A673 (cell line): ENCODE results near the gene PBXIP1. TPM values are rescaled to one million over a fixed set of nuclear protein-coding genes. Genes with fewer than 3 reads are reported as not detected.
A peak's percentile ranks its signal among the peaks of the same experiment; 100 is the strongest.

Experiments
- BruUV-seq: library from RNA; stranded (reverse); fragments of 400-500 nt; replicated peaks from 2 replicates; lab custom pipeline; 2021; lab: Mats Ljungman, UMichigan
- CTCF ChIA-PET: fragments of 300-600 bp; sonication (Branson Sonifier 250); formaldehyde crosslinking; loops from one replicate; lab custom pipeline; 2022; ENCODE audit warnings: antibody characterized with exemption; lab: Charles Lee
- POLR2A ChIA-PET: fragments of 300-600 bp; sonication (Branson Sonifier 250); formaldehyde crosslinking; loops from one replicate; lab custom pipeline; 2022; ENCODE audit warnings: antibody characterized with exemption; ENCODE audit not compliant: low non-redundant PET; lab: Charles Lee
- DNase-seq: peaks from one replicate; pipeline ENCODE4 v3.0.0-alpha.2; 2015; ENCODE audit warnings: low spot score
- H3K27ac ChIP-seq: fragments of 200-600 bp; sonication (generic); 2 replicates; pipeline ENCODE4 v1.5.1; 2016; ENCODE audit warnings: mixed run types, low read depth, mild to moderate bottlenecking, mixed read lengths, antibody characterized with exemption, low read length; ENCODE audit not compliant: poor library complexity, severe bottlenecking
- H3K27me3 ChIP-seq: fragments of 200-600 bp; sonication (generic); replicated peaks from 2 replicates; pipeline ENCODE4 v1.6.1; 2017; ENCODE audit warnings: mixed run types, low read depth, mild to moderate bottlenecking, mixed read lengths, antibody characterized with exemption, low read length; ENCODE audit not compliant: insufficient read depth, poor library complexity
- H3K36me3 ChIP-seq: fragments of 200-600 bp; sonication (generic); 2 replicates; pipeline ENCODE4 v1.6.1; 2016; ENCODE audit warnings: mixed run types, mild to moderate bottlenecking, mixed read lengths, antibody characterized with exemption, low read length; ENCODE audit not compliant: insufficient read depth, poor library complexity, severe bottlenecking
- H3K4me1 ChIP-seq: fragments of 200-600 bp; sonication (generic); 2 replicates; pipeline ENCODE4 v1.6.1; 2017; ENCODE audit warnings: mixed run types, mild to moderate bottlenecking, mixed read lengths, antibody characterized with exemption, low read length; ENCODE audit not compliant: insufficient read depth, poor library complexity, severe bottlenecking
- H3K4me3 ChIP-seq: fragments of 200-600 bp; sonication (generic); 2 replicates; pipeline ENCODE4 v1.5.1; 2016; ENCODE audit warnings: low read depth, mixed run types, mild to moderate bottlenecking, mixed read lengths, low read length; ENCODE audit not compliant: poor library complexity, severe bottlenecking
- H3K9me3 ChIP-seq: fragments of 200-600 bp; sonication (generic); 2 replicates; pipeline ENCODE4 v1.6.1; 2016; ENCODE audit warnings: mixed run types, low read depth, mild to moderate bottlenecking, mixed read lengths, antibody characterized with exemption, low read length; ENCODE audit not compliant: poor library complexity, severe bottlenecking
- EZH2 ChIP-seq: fragments of 200-600 bp; sonication (generic); IDR thresholded peaks from 2 replicates; pipeline ENCODE4 v1.6.1; 2017; ENCODE audit warnings: borderline replicate concordance, low read depth, mild to moderate bottlenecking, mixed read lengths, antibody characterized with exemption, low read length; ENCODE audit not compliant: poor library complexity, severe bottlenecking
- intact Hi-C: fragments of 100-400 bp; cut with micrococcal nuclease; formaldehyde crosslinking; loops from one replicate; pipeline ENCODE4 v1.10.0; 2022; ENCODE audit not compliant: unreplicated experiment
- microRNA-seq: library from miRNA; unstranded; fragments of <30 nt; microRNA quantifications from one replicate; pipeline ENCODE4 v1.2.0, GENCODE V29; 2021
- total RNA-seq: library from RNA; stranded (reverse); gene quantifications from 2 replicates; pipeline ENCODE4 v1.2.3, GENCODE V29; 2021
- TF ChIP-seq, protein P1 (sequence below): fragments of 300-800, 200-600 bp; sonication (generic); conservative IDR thresholded peaks from 2 replicates; pipeline ENCODE4 v1.5.1; 2017; ENCODE audit warnings: low read depth, mild to moderate bottlenecking, antibody characterized with exemption, low read length, moderate library complexity, mixed read lengths

The PBXIP1 gene
- total RNA-seq, 1 experiment from 2014 or later = 12.7 TPM

- intact Hi-C loops = no loop called here
- Histone ChIP-seq H3K27me3 (no peaks in the 10 kb centered on the region), H3K4me3 (no peak overlapping the region), H3K9me3 (no peaks in the 10 kb centered on the region), H3K27ac (no peak overlapping the region), H3K4me1 (peaks cover 16% of the 10 kb centered on the region), H3K36me3 (no peaks in the 10 kb centered on the region)
- CTCF ChIA-PET = no interaction called here
- BruUV-seq = no TSS peak
- TF ChIP-seq, protein P1, sequence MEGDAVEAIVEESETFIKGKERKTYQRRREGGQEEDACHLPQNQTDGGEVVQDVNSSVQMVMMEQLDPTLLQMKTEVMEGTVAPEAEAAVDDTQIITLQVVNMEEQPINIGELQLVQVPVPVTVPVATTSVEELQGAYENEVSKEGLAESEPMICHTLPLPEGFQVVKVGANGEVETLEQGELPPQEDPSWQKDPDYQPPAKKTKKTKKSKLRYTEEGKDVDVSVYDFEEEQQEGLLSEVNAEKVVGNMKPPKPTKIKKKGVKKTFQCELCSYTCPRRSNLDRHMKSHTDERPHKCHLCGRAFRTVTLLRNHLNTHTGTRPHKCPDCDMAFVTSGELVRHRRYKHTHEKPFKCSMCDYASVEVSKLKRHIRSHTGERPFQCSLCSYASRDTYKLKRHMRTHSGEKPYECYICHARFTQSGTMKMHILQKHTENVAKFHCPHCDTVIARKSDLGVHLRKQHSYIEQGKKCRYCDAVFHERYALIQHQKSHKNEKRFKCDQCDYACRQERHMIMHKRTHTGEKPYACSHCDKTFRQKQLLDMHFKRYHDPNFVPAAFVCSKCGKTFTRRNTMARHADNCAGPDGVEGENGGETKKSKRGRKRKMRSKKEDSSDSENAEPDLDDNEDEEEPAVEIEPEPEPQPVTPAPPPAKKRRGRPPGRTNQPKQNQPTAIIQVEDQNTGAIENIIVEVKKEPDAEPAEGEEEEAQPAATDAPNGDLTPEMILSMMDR = no peak
- no peak for TF ChIP-seq EZH2
- POLR2A ChIA-PET = no interaction called here
- DNase-seq = no peak
Observed at GRCh38 chr1:154899041-154899440, 56.9 kb downstream of the PBXIP1 start.

DNA sequence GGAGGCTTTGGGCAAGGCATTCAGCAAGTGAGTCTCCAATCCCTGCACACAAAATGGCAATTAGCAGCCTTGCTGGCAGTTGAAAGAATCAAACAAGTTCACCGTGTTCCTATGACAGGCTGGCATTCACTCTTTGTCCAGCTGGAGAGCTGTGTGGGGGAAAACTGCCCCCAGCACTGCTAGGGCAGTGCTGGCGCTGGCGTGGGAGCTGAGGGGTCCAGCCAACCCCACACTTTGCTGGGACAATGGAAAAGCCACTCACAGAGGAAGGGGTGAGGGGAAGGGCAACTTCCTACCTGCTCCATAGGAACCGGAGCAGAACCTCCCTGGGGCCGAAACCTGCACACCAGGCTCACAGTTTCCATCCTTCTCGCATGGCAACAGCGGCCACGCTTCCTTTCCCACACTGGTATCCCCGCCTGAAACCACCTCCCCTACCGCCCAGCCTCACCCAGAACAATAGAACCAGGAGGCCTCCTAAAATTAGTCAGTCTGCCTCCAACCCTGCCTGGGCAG, 59.1 kb downstream of the PBXIP1 start:
- no TSS peak for BruUV-seq
- peaks cover 6% of the 10 kb centered on the region for H3K9me3 ChIP-seq
- intact Hi-C loops = no loop called here
- no peak for DNase-seq
- H3K36me3 ChIP-seq = no peaks in the 10 kb centered on the region
- no peak overlapping the region for H3K4me3 ChIP-seq
- POLR2A ChIA-PET = no interaction called here
- peaks cover 20% of the 10 kb centered on the region for H3K4me1 ChIP-seq
- peak overlapping the region; percentile 47 for H3K27ac ChIP-seq
- H3K27me3 ChIP-seq = no peaks in the 10 kb centered on the region
- CTCF ChIA-PET = no interaction called here
- TF ChIP-seq, protein P1 = no peak

- DNase-seq = peak; percentile 74
- Histone ChIP-seq H3K9me3 (peaks cover 6% of the 10 kb centered on the region), H3K4me3 (no peak overlapping the region), H3K36me3 (no peaks in the 10 kb centered on the region), H3K4me1 (peaks cover 30% of the 10 kb centered on the region), H3K27me3 (no peaks in the 10 kb centered on the region), H3K27ac (peak overlapping the region; percentile 47)
- POLR2A ChIA-PET = no interaction called here
- TF ChIP-seq EZH2 = no peak
- TF ChIP-seq, protein P1 = no peak
- intact Hi-C loops = no loop called here
- BruUV-seq = no TSS peak
- CTCF ChIA-PET = interaction anchor here (0.6 to 0.7 kb wide), 2 partner anchors 48 to 416 kb away, joined by 3 read pairs; no protein-coding TSS in a partner anchor
Observed at GRCh38 chr1:154895798-154896197, 60.1 kb downstream of the PBXIP1 start.

Small RNA genes lying within 50 kb of the gene (microRNA-seq; reads per million reads assigned to microRNA genes)
- not detected for gene MIR4258

Other genes starting within 250 kb of the PBXIP1 start
- 0.73 and 1.5 TPM in 2 replicates for gene KCNN3, start 85.8 kb downstream of the PBXIP1 start, total RNA-seq
- 30.8 and 34.4 TPM in 2 replicates for gene PMVK, start 19.4 kb downstream of the PBXIP1 start, total RNA-seq
- 46.3 and 48.5 TPM in 2 replicates for gene PYGO2, start 5.7 kb upstream of the PBXIP1 start, total RNA-seq
- gene SHC1, start 14.6 kb upstream of the PBXIP1 start, total RNA-seq = 201 and 204 TPM in 2 replicates
- 291 and 295 TPM in 2 replicates for gene CKS1B, start 18.6 kb upstream of the PBXIP1 start, total RNA-seq
- gene FLAD1, start 27.2 kb upstream of the PBXIP1 start, total RNA-seq = 82.4 and 84.2 TPM in 2 replicates
- 1.4 and 1.7 TPM in 2 replicates for gene LENEP, start 37.5 kb upstream of the PBXIP1 start, total RNA-seq
- gene ZBTB7B, start 46.7 kb upstream of the PBXIP1 start, total RNA-seq = 19.2 and 21.8 TPM in 2 replicates
- gene DCST2, start 77.7 kb upstream of the PBXIP1 start, total RNA-seq = 0.21 TPM in 1 of 2 replicates, not detected in the other
- gene DCST1, start 77.7 kb upstream of the PBXIP1 start, total RNA-seq = not detected in 2 replicates
- 36.3 and 48.5 TPM in 2 replicates for gene ADAM15, start 95.2 kb upstream of the PBXIP1 start, total RNA-seq
- gene EFNA4, start 107.6 kb upstream of the PBXIP1 start, total RNA-seq = 17.0 and 18.8 TPM in 2 replicates
- 5.8 and 8.9 TPM in 2 replicates for gene EFNA3, start 122.7 kb upstream of the PBXIP1 start, total RNA-seq
- gene EFNA1, start 171.8 kb upstream of the PBXIP1 start, total RNA-seq = 0.90 and 1.0 TPM in 2 replicates
- 30.3 and 33.8 TPM in 2 replicates for gene SLC50A1, start 179.8 kb upstream of the PBXIP1 start, total RNA-seq
- gene DPM3, start 184.4 kb upstream of the PBXIP1 start, total RNA-seq = 34.0 and 37.4 TPM in 2 replicates
- gene KRTCAP2, start 217.2 kb upstream of the PBXIP1 start, total RNA-seq = 162 and 179 TPM in 2 replicates
- gene TRIM46, start 217.8 kb upstream of the PBXIP1 start, total RNA-seq = 5.1 and 6.2 TPM in 2 replicates